A549 (cell line): ENCODE results near the gene GLIS1. TPM values are rescaled to one million over a fixed set of nuclear protein-coding genes. Genes with fewer than 3 reads are reported as not detected.

Experiments
- ATAC-seq, 2 experiments: fragments of 200-7000 bp in 1 of 2; fragments of >200 bp in 1 of 2; cut with Nextera tagmentation in 1 of 2; cut with Tn5 transposase in 1 of 2; 3 replicates each; pipeline versions ENCODE4 v1.8.0 to v1.9.1; 2018 to 2020; ENCODE audit warnings: mild to moderate bottlenecking in 1 of 2, moderate library complexity in 1 of 2
- CTCF ChIA-PET: fragments of 300-600 bp; sonication (Branson Sonifier 250); formaldehyde crosslinking; extraction: SDS; loops from one replicate; lab custom pipeline; 2021; ENCODE audit warnings: antibody characterized with exemption, inconsistent platforms; lab: Yijun Ruan, JAX
- POLR2A ChIA-PET: fragments of 350-600 bp; formaldehyde crosslinking; extraction: SDS; loops from one replicate; lab custom pipeline; 2021; ENCODE audit warnings: antibody characterized with exemption, inconsistent platforms; lab: Yijun Ruan, JAX
- DNase-seq, 2 experiments: peaks; one replicate each; pipeline versions ENCODE4 v3.0.0 to v3.0.0-alpha.2; 2011 to 2016; ENCODE audit warnings: low read depth in 1 of 2, low spot score in 1 of 2
- FAIRE-seq: peaks from 2 replicates; lab custom pipeline; 2011; peaks lifted over from hg19 to GRCh38; lab: Jason Lieb, UNC
- H3K27ac ChIP-seq, 2 experiments: fragments of >200 bp; sonication (Bioruptor Twin); formaldehyde crosslinking; 3 replicates each; pipeline ENCODE4 v1.5.1; 2016 to 2017
- H3K4me1 ChIP-seq: fragments of >200 bp; sonication (Bioruptor Twin); formaldehyde crosslinking; 3 replicates; pipeline ENCODE4 v1.6.1; 2016
- H3K4me2 ChIP-seq: fragments of >200 bp; sonication (Bioruptor Twin); formaldehyde crosslinking; 3 replicates; pipeline ENCODE4 v1.6.1; 2016
- H3K4me3 ChIP-seq: fragments of >200 bp; sonication (Bioruptor Twin); formaldehyde crosslinking; 3 replicates; pipeline ENCODE4 v1.5.1; 2016
- H3K9me3 ChIP-seq: fragments of >200 bp; sonication (Bioruptor Twin); formaldehyde crosslinking; 3 replicates; pipeline ENCODE4 v1.6.1; 2016
- CBX2 ChIP-seq: fragments of 200-600 bp; sonication (generic); IDR thresholded peaks from 2 replicates; pipeline ENCODE4 v1.6.1; 2016; ENCODE audit warnings: low read depth, mild to moderate bottlenecking, borderline replicate concordance
- CEBPB ChIP-seq, 2 experiments: fragments of >200 bp in 1 of 2; sonication (Bioruptor Twin) in 1 of 2; formaldehyde crosslinking in 1 of 2; IDR thresholded peaks; 2 replicates each; pipeline ENCODE4 v1.6.1; 2012 to 2016
- CHD2 ChIP-seq: fragments of 150-350 bp; IDR thresholded peaks from 2 replicates; pipeline ENCODE4 v1.6.1; 2014; ENCODE audit warnings: low read length; ENCODE audit not compliant: partially characterized antibody
- CHD4 ChIP-seq: fragments of 200-600 bp; sonication (generic); IDR thresholded peaks from 2 replicates; pipeline ENCODE4 v1.6.1; 2016; ENCODE audit warnings: antibody characterized with exemption, mild to moderate bottlenecking, borderline replicate concordance
- EHF ChIP-seq: fragments of 250-450 bp; sonication (Bioruptor Pico); IDR thresholded peaks from 2 replicates; pipeline ENCODE4 v1.5.0; 2020; ENCODE audit warnings: mild to moderate bottlenecking
- FOSB ChIP-seq: fragments of 250-450 bp; sonication (Bioruptor Pico); IDR thresholded peaks from 2 replicates; pipeline ENCODE4 v1.5.0; 2020; ENCODE audit warnings: mild to moderate bottlenecking, moderate library complexity
- FOXS1 ChIP-seq: fragments of 250-450 bp; sonication (Bioruptor Pico); IDR thresholded peaks from 2 replicates; pipeline ENCODE4 v1.5.0; 2020; ENCODE audit warnings: mild to moderate bottlenecking, moderate library complexity
- GATA3 ChIP-seq: IDR thresholded peaks from 2 replicates; pipeline ENCODE4 v1.6.1; 2012; ENCODE audit warnings: borderline replicate concordance
- HDAC2 ChIP-seq: fragments of 200-600 bp; sonication (generic); IDR thresholded peaks from 2 replicates; pipeline ENCODE4 v1.6.1; 2016
- HEYL ChIP-seq: fragments of 250-450 bp; sonication (Bioruptor Pico); IDR thresholded peaks from 2 replicates; pipeline ENCODE4 v1.8.0; 2021; ENCODE audit warnings: mild to moderate bottlenecking, moderate library complexity
- JUNB ChIP-seq: fragments of >200 bp; sonication (Bioruptor Twin); formaldehyde crosslinking; IDR thresholded peaks from 2 replicates; pipeline ENCODE4 v1.6.1; 2016
- KDM1A ChIP-seq: fragments of 200-600 bp; sonication (generic); IDR thresholded peaks from 2 replicates; pipeline ENCODE4 v1.6.1; 2016; ENCODE audit warnings: low read depth, mild to moderate bottlenecking
- MAZ ChIP-seq: fragments of 150-350 bp; IDR thresholded peaks from 2 replicates; pipeline ENCODE4 v1.6.1; 2014; ENCODE audit warnings: antibody characterized with exemption, low read depth, low read length, borderline replicate concordance
- NR3C1 ChIP-seq: fragments of >200 bp; sonication (Bioruptor Twin); formaldehyde crosslinking; IDR thresholded peaks from 3 replicates; pipeline ENCODE4 v1.6.1; 2017
- RFX5 ChIP-seq: fragments of 450-650 bp; IDR thresholded peaks from 2 replicates; pipeline ENCODE4 v1.7.1; 2014; ENCODE audit warnings: antibody characterized with exemption, mild to moderate bottlenecking, moderate library complexity
- RNF2 ChIP-seq: fragments of 200-600 bp; sonication (generic); IDR thresholded peaks from 2 replicates; pipeline ENCODE4 v1.6.1; 2016; ENCODE audit warnings: low read depth, mild to moderate bottlenecking, antibody characterized with exemption, moderate library complexity, borderline replicate concordance
- SMC3 ChIP-seq: fragments of >200 bp; sonication (Bioruptor Twin); formaldehyde crosslinking; IDR thresholded peaks from 3 replicates; pipeline ENCODE4 v1.6.1; 2018; ENCODE audit warnings: inconsistent platforms
- ZNF302 ChIP-seq: fragments of 250-450 bp; sonication (Bioruptor Pico); IDR thresholded peaks from 2 replicates; pipeline ENCODE4 v1.9.0; 2021; ENCODE audit warnings: inconsistent platforms, mild to moderate bottlenecking, moderate library complexity
- WGBS: methylation state at CpG from one replicate; pipeline ENCODE4 v1.1.6; 2017; ENCODE audit errors: missing lambda C conversion rate; 5-methylcytosine and 5-hydroxymethylcytosine counted together
- polyA plus RNA-seq, 4 experiments: library from polyadenylated mRNA; depleted of rRNA in 3 of 4; stranded (reverse); fragments of >200 nt; fragmentation: RNase III in 1 of 4; extraction: RNeasy Plus Mini Kit Qiagen cat#74134 plus additional on column Dnase treatment in 1 of 4; gene quantifications; 2 replicates in 3 of 4; 3 replicates in 1 of 4; pipeline ENCODE4 v1.2.3, GENCODE V29; 2011 to 2017
- TF ChIP-seq, protein P1 (sequence below): fragments of 150-350 bp; IDR thresholded peaks from 2 replicates; pipeline ENCODE4 v1.6.1; 2014; ENCODE audit warnings: low read depth, mild to moderate bottlenecking, low read length
- TF ChIP-seq, protein P2 (sequence below): fragments of >200 bp; sonication (Bioruptor Twin); formaldehyde crosslinking; IDR thresholded peaks from 2 replicates; pipeline ENCODE4 v1.6.1; 2016
- TF ChIP-seq, protein P3 (sequence below): IDR thresholded peaks from 2 replicates; pipeline ENCODE4 v1.6.1; 2012
- TF ChIP-seq, protein P4 (sequence below): IDR thresholded peaks from 2 replicates; pipeline ENCODE4 v1.6.1; 2012; ENCODE audit warnings: low read depth, borderline replicate concordance
- TF ChIP-seq, protein P5 (sequence below): fragments of >200 bp; sonication (Bioruptor Twin); formaldehyde crosslinking; IDR thresholded peaks from 3 replicates; pipeline ENCODE4 v1.6.1; 2016

The GLIS1 gene
- polyA plus RNA-seq, 2 of the 4 experiments (the other 2 are of a cell fraction) = 0.04 TPM; not detected in 1

DNA sequence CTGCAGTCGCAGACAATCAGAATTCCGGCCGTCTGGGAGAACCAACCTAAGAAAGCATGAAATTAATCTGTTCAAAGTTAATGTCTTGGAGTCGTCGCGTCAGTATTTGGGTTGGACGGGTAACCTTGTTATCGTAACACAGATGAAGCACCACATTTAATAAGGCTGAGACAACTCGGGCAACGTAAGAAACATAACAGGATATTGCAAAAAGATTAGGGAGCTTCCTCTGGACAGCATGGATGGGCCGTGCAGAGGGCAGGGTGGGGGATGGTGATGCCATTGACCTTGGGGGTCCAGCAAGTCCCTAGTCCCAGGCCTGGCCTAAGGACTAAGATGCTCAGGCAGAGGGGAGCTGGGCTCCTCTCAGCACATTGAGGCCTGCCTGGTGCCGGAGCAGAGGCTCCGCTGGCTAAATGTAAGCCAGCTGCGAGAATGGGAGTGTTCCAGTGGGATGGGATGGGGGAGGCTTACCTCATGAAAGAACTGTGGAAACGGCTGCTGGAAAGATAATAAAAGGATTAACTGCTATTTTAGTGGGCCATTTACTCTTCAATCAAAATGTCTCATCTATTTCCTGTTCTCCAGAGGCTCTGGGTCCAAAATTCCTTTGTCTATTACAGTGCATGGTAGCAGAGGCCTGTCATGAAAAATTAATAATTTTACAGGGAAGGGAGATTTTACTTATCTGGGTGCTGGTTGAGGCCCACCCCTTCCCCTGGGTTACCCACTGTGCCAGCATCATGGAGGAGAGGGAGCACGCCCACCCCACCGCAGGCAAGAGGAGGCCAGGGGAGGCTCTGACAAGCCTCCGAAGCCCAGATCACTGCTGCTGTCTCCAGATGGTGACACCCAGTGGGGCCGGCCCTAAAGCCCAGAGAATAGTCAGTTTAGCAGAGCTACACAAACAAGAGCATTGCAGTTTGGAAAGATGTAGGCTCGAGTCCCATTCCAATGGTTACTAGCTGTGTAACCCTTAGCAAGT lies 148.1 kb downstream of the GLIS1 start:
- WGBS = 77% methylated on average over 20 of the region's 20 CpGs
- POLR2A ChIA-PET = no interaction called here
- Histone ChIP-seq H3K9me3 (no peaks in the 10 kb centered on the region), H3K4me3 (no peak overlapping the region), H3K4me2 (no peak overlapping the region), H3K27ac (no peak overlapping the region), H3K4me1 (no peaks in the 10 kb centered on the region)
- no peak for DNase-seq
- FAIRE-seq = no peak
- CTCF ChIA-PET = interaction anchor here (0.9 kb wide), 1 partner anchor 91 kb away, joined by 3 read pairs; no protein-coding TSS in a partner anchor
- TF ChIP-seq, protein P1, sequence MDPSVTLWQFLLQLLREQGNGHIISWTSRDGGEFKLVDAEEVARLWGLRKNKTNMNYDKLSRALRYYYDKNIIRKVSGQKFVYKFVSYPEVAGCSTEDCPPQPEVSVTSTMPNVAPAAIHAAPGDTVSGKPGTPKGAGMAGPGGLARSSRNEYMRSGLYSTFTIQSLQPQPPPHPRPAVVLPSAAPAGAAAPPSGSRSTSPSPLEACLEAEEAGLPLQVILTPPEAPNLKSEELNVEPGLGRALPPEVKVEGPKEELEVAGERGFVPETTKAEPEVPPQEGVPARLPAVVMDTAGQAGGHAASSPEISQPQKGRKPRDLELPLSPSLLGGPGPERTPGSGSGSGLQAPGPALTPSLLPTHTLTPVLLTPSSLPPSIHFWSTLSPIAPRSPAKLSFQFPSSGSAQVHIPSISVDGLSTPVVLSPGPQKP = no peak
- TF ChIP-seq HEYL (CRISPR knock-in tag) (no peak), RFX5 (no peak), JUNB (no peak), FOSB (no peak), NR3C1 (no peak), MAZ (no peak), CEBPB (IDR thresholded peaks at IDR 0.05) (no peak), CBX2 (no peak), SMC3 (no peak), FOXS1 (CRISPR knock-in tag) (no peak), HDAC2 (no peak), CHD2 (no peak), GATA3 (no peak), KDM1A (no peak), EHF (CRISPR knock-in tag) (no peak)
- TF ChIP-seq, protein P2, sequence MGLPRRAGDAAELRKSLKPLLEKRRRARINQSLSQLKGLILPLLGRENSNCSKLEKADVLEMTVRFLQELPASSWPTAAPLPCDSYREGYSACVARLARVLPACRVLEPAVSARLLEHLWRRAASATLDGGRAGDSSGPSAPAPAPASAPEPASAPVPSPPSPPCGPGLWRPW = no peak
- TF ChIP-seq, protein P3, sequence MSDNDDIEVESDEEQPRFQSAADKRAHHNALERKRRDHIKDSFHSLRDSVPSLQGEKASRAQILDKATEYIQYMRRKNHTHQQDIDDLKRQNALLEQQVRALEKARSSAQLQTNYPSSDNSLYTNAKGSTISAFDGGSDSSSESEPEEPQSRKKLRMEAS = no peak
- TF ChIP-seq, all 56 proteins: peak for 0
- no peak for ATAC-seq

DNA sequence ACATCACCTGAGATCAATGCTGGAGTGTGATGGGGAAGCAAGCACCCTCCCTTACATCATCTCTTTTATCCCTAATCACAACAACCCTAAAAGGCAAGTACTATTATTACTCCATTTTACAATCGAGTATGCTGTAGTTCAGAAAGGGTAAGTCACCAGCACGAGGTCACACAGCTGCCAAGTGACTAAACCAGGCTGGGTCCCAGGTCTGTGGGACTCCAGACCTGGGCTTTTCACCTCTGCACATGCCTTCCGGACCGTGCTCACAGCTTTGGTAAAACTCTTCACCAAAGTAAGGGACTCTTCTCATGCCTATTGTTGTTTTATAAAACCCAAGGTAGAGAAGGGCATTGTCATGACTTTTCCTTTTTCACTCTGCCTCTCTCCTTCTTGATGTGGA lies 148.9 kb downstream of the GLIS1 start:
- TF ChIP-seq FOSB (no peak), RNF2 (no peak)
- Histone ChIP-seq H3K4me1 (no peaks in the 10 kb centered on the region), H3K9me3 (no peaks in the 10 kb centered on the region), H3K27ac (no peak overlapping the region), H3K4me3 (no peak overlapping the region), H3K4me2 (no peak overlapping the region)
- WGBS = 56% methylated on average over 4 of the region's 4 CpGs
- DNase-seq = no peak
- no peak for ATAC-seq
- ChIA-PET CTCF (no interaction called here), POLR2A (no interaction called here)
- no peak for FAIRE-seq

DNA sequence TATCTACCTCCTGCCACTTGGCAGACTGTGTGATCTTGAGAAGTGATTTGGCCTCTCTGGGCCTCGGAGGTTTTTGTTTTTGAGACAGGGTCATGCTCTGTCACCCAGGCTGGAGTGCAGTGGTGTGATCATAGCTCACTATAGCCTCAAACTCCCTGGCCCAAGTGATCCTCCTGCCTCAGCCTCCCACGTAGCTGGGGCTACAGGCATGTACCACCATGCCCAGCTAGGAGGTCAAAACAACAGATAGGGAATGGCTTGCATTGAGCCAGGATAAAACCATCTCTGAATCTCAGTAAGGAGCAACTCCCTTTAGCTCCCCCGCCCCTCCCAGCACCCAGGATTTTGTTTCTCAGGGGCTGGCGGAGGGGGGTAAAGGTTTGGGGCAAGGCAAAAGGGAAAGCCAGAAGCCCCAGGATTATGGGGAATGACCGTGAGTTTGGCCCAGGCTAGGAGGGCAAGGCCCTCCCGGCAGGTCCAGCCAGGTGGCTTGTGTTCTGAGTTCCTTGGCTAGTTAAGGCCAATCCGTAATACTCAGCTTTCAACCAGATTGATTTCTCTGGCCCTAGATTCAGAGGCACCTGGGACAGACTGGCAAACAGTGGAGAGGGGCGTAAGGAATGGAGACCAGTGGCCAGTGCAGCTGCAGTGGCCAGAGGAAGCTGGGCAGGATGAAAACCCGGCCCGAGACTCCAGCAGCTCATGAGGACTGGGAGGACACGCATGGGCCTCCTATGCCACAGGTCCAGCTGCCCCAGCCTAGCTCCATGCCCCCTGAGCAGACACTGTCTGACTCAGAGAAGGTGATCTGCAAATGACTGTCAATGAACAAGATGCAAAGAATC lies 149.7 kb downstream of the GLIS1 start:
- no peaks in the 10 kb centered on the region for H3K4me1 ChIP-seq

More for the DNA sequence above, 149.7 kb downstream of the GLIS1 start:
- no peak for FAIRE-seq
- TF ChIP-seq, protein P4, sequence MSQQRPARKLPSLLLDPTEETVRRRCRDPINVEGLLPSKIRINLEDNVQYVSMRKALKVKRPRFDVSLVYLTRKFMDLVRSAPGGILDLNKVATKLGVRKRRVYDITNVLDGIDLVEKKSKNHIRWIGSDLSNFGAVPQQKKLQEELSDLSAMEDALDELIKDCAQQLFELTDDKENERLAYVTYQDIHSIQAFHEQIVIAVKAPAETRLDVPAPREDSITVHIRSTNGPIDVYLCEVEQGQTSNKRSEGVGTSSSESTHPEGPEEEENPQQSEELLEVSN = no peak
- TF ChIP-seq KDM1A (no peak), HDAC2 (no peak), CHD4 (no peak), ZNF302 (CRISPR knock-in tag) (no peak), GATA3 (no peak)
- TF ChIP-seq, protein P5, sequence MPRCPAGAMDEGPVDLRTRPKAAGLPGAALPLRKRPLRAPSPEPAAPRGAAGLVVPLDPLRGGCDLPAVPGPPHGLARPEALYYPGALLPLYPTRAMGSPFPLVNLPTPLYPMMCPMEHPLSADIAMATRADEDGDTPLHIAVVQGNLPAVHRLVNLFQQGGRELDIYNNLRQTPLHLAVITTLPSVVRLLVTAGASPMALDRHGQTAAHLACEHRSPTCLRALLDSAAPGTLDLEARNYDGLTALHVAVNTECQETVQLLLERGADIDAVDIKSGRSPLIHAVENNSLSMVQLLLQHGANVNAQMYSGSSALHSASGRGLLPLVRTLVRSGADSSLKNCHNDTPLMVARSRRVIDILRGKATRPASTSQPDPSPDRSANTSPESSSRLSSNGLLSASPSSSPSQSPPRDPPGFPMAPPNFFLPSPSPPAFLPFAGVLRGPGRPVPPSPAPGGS = no peak
- H3K4me2 ChIP-seq = no peak overlapping the region
- no peak for DNase-seq
- H3K27ac ChIP-seq = no peak overlapping the region
- ATAC-seq = no peak
- no peaks in the 10 kb centered on the region for H3K9me3 ChIP-seq
- POLR2A ChIA-PET = no interaction called here
- WGBS = 77% methylated on average over 10 of the region's 11 CpGs
- CTCF ChIA-PET = no interaction called here
- no peak overlapping the region for H3K4me3 ChIP-seq
